IMR-90 (cell line): ENCODE results near the gene OVOL1. TPM values are rescaled to one million over a fixed set of nuclear protein-coding genes. Genes with fewer than 3 reads are reported as not detected.

Source experiments
- ATAC-seq: fragments of 200-7000 bp; cut with Tn5 transposase; 2 replicates; pipeline ENCODE4 v1.9.1; 2020; ENCODE audit warnings: low read depth, mild to moderate bottlenecking, moderate library complexity
- BruUV-seq: library from RNA; stranded (reverse); fragments of 400-500 nt; replicated peaks from 2 replicates; lab custom pipeline; 2021; lab: Mats Ljungman, UMichigan
- CTCF ChIA-PET: fragments of 300-600 bp; formaldehyde crosslinking; extraction: SDS; loops from one replicate; lab custom pipeline; 2021; ENCODE audit warnings: antibody characterized with exemption; lab: Yijun Ruan, JAX
- POLR2A ChIA-PET: fragments of 300-600 bp; sonication (Branson Sonifier 250); formaldehyde crosslinking; loops from one replicate; lab custom pipeline; 2022; ENCODE audit warnings: antibody characterized with exemption; ENCODE audit not compliant: unreplicated experiment; lab: Charles Lee
- DNase-seq: peaks from one replicate; pipeline ENCODE4 v3.0.0; 2013
- H2AFZ ChIP-seq: replicated peaks from 2 replicates; pipeline ENCODE3; 2013; ENCODE audit warnings: low read length, mild to moderate bottlenecking; ENCODE audit not compliant: poor library complexity
- H2AK5ac ChIP-seq: 2 replicates; pipeline ENCODE4 v1.6.1; 2013; ENCODE audit warnings: low read depth, low read length, inconsistent platforms
- H2AK9ac ChIP-seq: replicated peaks from 2 replicates; pipeline ENCODE3; 2013; ENCODE audit warnings: mild to moderate bottlenecking, low read depth, low read length, moderate library complexity; ENCODE audit not compliant: poor library complexity
- H2BK120ac ChIP-seq: 2 replicates; pipeline ENCODE4 v1.6.1; 2013; ENCODE audit warnings: low read depth, low read length, inconsistent platforms
- H2BK15ac ChIP-seq: 3 replicates; pipeline ENCODE4 v1.6.1; 2013; ENCODE audit warnings: low read depth, low read length, inconsistent platforms
- H2BK20ac ChIP-seq: 2 replicates; pipeline ENCODE4 v1.6.1; 2013; ENCODE audit warnings: low read depth, mild to moderate bottlenecking, inconsistent platforms, low read length, moderate library complexity
- H2BK5ac ChIP-seq: 2 replicates; pipeline ENCODE4 v1.6.1; 2013; ENCODE audit warnings: mild to moderate bottlenecking, low read depth, low read length, inconsistent platforms; ENCODE audit not compliant: poor library complexity, severe bottlenecking
- H3K14ac ChIP-seq: replicated peaks from 2 replicates; pipeline ENCODE4 v1.6.1; 2013; ENCODE audit warnings: low read depth, low read length, inconsistent platforms
- H3K18ac ChIP-seq: 2 replicates; pipeline ENCODE4 v1.6.1; 2013; ENCODE audit warnings: low read depth, low read length, control low read depth
- H3K23ac ChIP-seq: 2 replicates; pipeline ENCODE4 v1.6.1; 2013; ENCODE audit warnings: low read depth, low read length, inconsistent platforms
- H3K27ac ChIP-seq: 2 replicates; pipeline ENCODE4 v1.5.1; 2013; ENCODE audit warnings: mild to moderate bottlenecking, control low read depth, low read length; ENCODE audit not compliant: insufficient read depth
- H3K27me3 ChIP-seq: 2 replicates; pipeline ENCODE4 v1.6.1; 2013; ENCODE audit warnings: low read length; ENCODE audit not compliant: control insufficient read depth, insufficient read depth
- H3K36me3 ChIP-seq: 2 replicates; pipeline ENCODE4 v1.6.1; 2013; ENCODE audit warnings: low read length, mixed read lengths; ENCODE audit not compliant: control insufficient read depth, insufficient read depth
- H3K4ac ChIP-seq: 2 replicates; pipeline ENCODE4 v1.6.1; 2013; ENCODE audit warnings: low read depth, low read length, inconsistent platforms
- H3K4me1 ChIP-seq: 2 replicates; pipeline ENCODE4 v1.6.1; 2013; ENCODE audit warnings: low read length, mixed read lengths; ENCODE audit not compliant: control insufficient read depth, insufficient read depth
- H3K4me2 ChIP-seq: 2 replicates; pipeline ENCODE4 v1.6.1; 2013; ENCODE audit warnings: low read depth, mild to moderate bottlenecking, control low read depth, low read length, moderate library complexity
- H3K4me3 ChIP-seq: 2 replicates; pipeline ENCODE4 v1.5.1; 2013; ENCODE audit warnings: low read depth, mild to moderate bottlenecking, control low read depth, low read length, moderate library complexity; ENCODE audit not compliant: insufficient read depth
- H3K56ac ChIP-seq: 2 replicates; pipeline ENCODE4 v1.6.1; 2013; ENCODE audit warnings: low read length, inconsistent platforms; ENCODE audit not compliant: insufficient read depth; ENCODE audit errors: extremely low read depth
- H3K79me1 ChIP-seq, 2 experiments: 2 replicates each; pipeline ENCODE4 v1.6.1; 2013; ENCODE audit warnings: low read length in 2 of 2, inconsistent platforms in 1 of 2, low read depth in 1 of 2
- H3K9ac ChIP-seq: 2 replicates; pipeline ENCODE4 v1.6.1; 2013; ENCODE audit warnings: low read depth, low read length, control low read depth
- H3K9me1 ChIP-seq: 2 replicates; pipeline ENCODE4 v1.6.1; 2013; ENCODE audit warnings: low read length, inconsistent platforms; ENCODE audit not compliant: insufficient read depth
- H3K9me3 ChIP-seq: 2 replicates; pipeline ENCODE4 v1.6.1; 2013; ENCODE audit warnings: low read length; ENCODE audit not compliant: control insufficient read depth, insufficient read depth
- H4K20me1 ChIP-seq: 2 replicates; pipeline ENCODE4 v1.6.1; 2013; ENCODE audit warnings: low read length, inconsistent platforms; ENCODE audit not compliant: insufficient read depth
- H4K5ac ChIP-seq: 2 replicates; pipeline ENCODE4 v1.6.1; 2013; ENCODE audit warnings: mild to moderate bottlenecking, low read depth, low read length, control low read depth
- H4K8ac ChIP-seq, 2 experiments: 2 replicates each; pipeline ENCODE4 v1.6.1; 2013; ENCODE audit warnings: low read depth in 2 of 2, low read length in 2 of 2, control low read depth in 1 of 2, inconsistent platforms in 1 of 2
- H4K91ac ChIP-seq: 2 replicates; pipeline ENCODE4 v1.6.1; 2013; ENCODE audit warnings: low read depth, low read length, inconsistent platforms; ENCODE audit not compliant: insufficient read depth
- BHLHE40 ChIP-seq: fragments of 150-350 bp; IDR thresholded peaks from 2 replicates; pipeline ENCODE4 v1.6.1; 2016; ENCODE audit warnings: mild to moderate bottlenecking, low read depth, low read length
- CEBPB ChIP-seq: IDR thresholded peaks from 2 replicates; pipeline ENCODE4 v1.6.1; 2012; ENCODE audit warnings: low read depth, low read length, improper control_type of control experiment
- CHD1 ChIP-seq: IDR thresholded peaks from 2 replicates; pipeline ENCODE4 v1.6.1; 2012; ENCODE audit warnings: low read depth, low read length, improper control_type of control experiment
- FOS ChIP-seq: fragments of 150-350 bp; IDR thresholded peaks from 2 replicates; pipeline ENCODE4 v1.6.1; 2016; ENCODE audit warnings: low read depth, low read length
- MAFK ChIP-seq: IDR thresholded peaks from 2 replicates; pipeline ENCODE4 v1.6.1; 2012; ENCODE audit warnings: low read depth, low read length, improper control_type of control experiment
- MAZ ChIP-seq: IDR thresholded peaks from 2 replicates; pipeline ENCODE4 v1.6.1; 2012; ENCODE audit warnings: low read depth, mild to moderate bottlenecking, low read length, improper control_type of control experiment, moderate library complexity, borderline replicate concordance
- MXI1 ChIP-seq: IDR thresholded peaks from 2 replicates; pipeline ENCODE4 v1.6.1; 2012; ENCODE audit warnings: low read depth, mild to moderate bottlenecking, low read length, moderate library complexity, borderline replicate concordance
- NFE2L2 ChIP-seq: fragments of 150-350 bp; IDR thresholded peaks from 2 replicates; pipeline ENCODE4 v1.6.1; 2016; ENCODE audit warnings: low read depth, mild to moderate bottlenecking, low read length
- POLR2A ChIP-seq: IDR thresholded peaks from 2 replicates; pipeline ENCODE4 v1.6.1; 2012; ENCODE audit warnings: mild to moderate bottlenecking, low read depth, low read length
- RCOR1 ChIP-seq: IDR thresholded peaks from 2 replicates; pipeline ENCODE4 v1.6.1; 2012; ENCODE audit warnings: mild to moderate bottlenecking, low read length, improper control_type of control experiment; ENCODE audit not compliant: insufficient replicate concordance
- RFX5 ChIP-seq: IDR thresholded peaks from 2 replicates; pipeline ENCODE4 v1.8.0; 2012; ENCODE audit warnings: low read depth, mild to moderate bottlenecking, low read length, moderate library complexity
- SMC3 ChIP-seq: fragments of 150-350 bp; IDR thresholded peaks from 2 replicates; pipeline ENCODE4 v1.6.1; 2016; ENCODE audit warnings: low read depth, mild to moderate bottlenecking, antibody characterized with exemption, low read length, moderate library complexity
- USF2 ChIP-seq: fragments of 150-350 bp; IDR thresholded peaks from 2 replicates; pipeline ENCODE4 v1.6.1; 2017; ENCODE audit warnings: mild to moderate bottlenecking, antibody characterized with exemption, low read length, low read depth
- WGBS, 2 experiments: methylation state at CpG; one replicate each; pipeline versions ENCODE4 v1.1.5 to v1.1.7; 2013; ENCODE audit warnings: missing lambda C conversion rate in 2 of 2; ENCODE audit not compliant: insufficient read length in 1 of 2; ENCODE audit errors: extremely low coverage in 2 of 2; 5-methylcytosine and 5-hydroxymethylcytosine counted together
- dilution Hi-C: fragments of 300-500 bp; cut with HindIII; formaldehyde crosslinking; loops from one replicate; pipeline ENCODE4 v1.14.3; 2018; ENCODE audit warnings: low sequenced_read_pairs; ENCODE audit not compliant: unreplicated experiment
- in situ Hi-C: fragments of 300-500 bp; cut with MboI; formaldehyde crosslinking; loops from 3 replicates; pipeline ENCODE4 v1.14.3; 2019; ENCODE audit warnings: low sequenced_read_pairs, inconsistent platforms, mixed read lengths
- intact Hi-C: fragments of 100-400 bp; cut with micrococcal nuclease; formaldehyde crosslinking; loops from 2 replicates; pipeline ENCODE4 v1.10.0; 2022
- polyA plus RNA-seq, 3 experiments: library from polyadenylated mRNA; depleted of rRNA; stranded (reverse); fragments of >200 nt; gene quantifications; 2 replicates each; pipeline ENCODE4 v1.2.3, GENCODE V29; 2012; ENCODE audit warnings: low replicate concordance in 1 of 3
- total RNA-seq: library from RNA; depleted of rRNA; stranded (reverse); fragments of >200 nt; gene quantifications from 2 replicates; pipeline ENCODE4 v1.2.3, GENCODE V29; 2012
- TF ChIP-seq, protein P1 (sequence below): conservative IDR thresholded peaks from 2 replicates; pipeline ENCODE4 v1.5.1; 2012; ENCODE audit warnings: mild to moderate bottlenecking, low read depth, low read length, improper control_type of control experiment
- TF ChIP-seq, protein P2 (sequence below): fragments of 150-350 bp; IDR thresholded peaks from 2 replicates; pipeline ENCODE4 v1.6.1; 2016; ENCODE audit warnings: low read depth, mild to moderate bottlenecking, low read length, moderate library complexity, borderline replicate concordance

Gene OVOL1
- total and polyA plus RNA-seq, 2 of the 4 experiments (the other 2 are of a cell fraction), result not detected

GRCh38 chr11:65776710-65777141 is 10.1 kb upstream of the OVOL1 start:
- H4K8ac ChIP-seq, result no peak overlapping the region
- TF ChIP-seq POLR2A (no peak), RCOR1 (no peak), FOS (no peak), CHD1 (no peak), CEBPB (no peak), MAZ (no peak), BHLHE40 (no peak), MAFK (no peak), USF2 (no peak), NFE2L2 (no peak), SMC3 (no peak), RFX5 (no peak), MXI1 (no peak)
- TF ChIP-seq, protein P1, sequence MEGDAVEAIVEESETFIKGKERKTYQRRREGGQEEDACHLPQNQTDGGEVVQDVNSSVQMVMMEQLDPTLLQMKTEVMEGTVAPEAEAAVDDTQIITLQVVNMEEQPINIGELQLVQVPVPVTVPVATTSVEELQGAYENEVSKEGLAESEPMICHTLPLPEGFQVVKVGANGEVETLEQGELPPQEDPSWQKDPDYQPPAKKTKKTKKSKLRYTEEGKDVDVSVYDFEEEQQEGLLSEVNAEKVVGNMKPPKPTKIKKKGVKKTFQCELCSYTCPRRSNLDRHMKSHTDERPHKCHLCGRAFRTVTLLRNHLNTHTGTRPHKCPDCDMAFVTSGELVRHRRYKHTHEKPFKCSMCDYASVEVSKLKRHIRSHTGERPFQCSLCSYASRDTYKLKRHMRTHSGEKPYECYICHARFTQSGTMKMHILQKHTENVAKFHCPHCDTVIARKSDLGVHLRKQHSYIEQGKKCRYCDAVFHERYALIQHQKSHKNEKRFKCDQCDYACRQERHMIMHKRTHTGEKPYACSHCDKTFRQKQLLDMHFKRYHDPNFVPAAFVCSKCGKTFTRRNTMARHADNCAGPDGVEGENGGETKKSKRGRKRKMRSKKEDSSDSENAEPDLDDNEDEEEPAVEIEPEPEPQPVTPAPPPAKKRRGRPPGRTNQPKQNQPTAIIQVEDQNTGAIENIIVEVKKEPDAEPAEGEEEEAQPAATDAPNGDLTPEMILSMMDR, result no peak
- TF ChIP-seq, protein P2, sequence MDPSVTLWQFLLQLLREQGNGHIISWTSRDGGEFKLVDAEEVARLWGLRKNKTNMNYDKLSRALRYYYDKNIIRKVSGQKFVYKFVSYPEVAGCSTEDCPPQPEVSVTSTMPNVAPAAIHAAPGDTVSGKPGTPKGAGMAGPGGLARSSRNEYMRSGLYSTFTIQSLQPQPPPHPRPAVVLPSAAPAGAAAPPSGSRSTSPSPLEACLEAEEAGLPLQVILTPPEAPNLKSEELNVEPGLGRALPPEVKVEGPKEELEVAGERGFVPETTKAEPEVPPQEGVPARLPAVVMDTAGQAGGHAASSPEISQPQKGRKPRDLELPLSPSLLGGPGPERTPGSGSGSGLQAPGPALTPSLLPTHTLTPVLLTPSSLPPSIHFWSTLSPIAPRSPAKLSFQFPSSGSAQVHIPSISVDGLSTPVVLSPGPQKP, result no peak
- H3K4me2 ChIP-seq, result no peak overlapping the region
- no peak overlapping the region for H4K91ac ChIP-seq
- POLR2A ChIA-PET, result interaction anchor here (0.6 kb wide), 1 partner anchor 10 kb away, joined by 10 read pairs; no protein-coding TSS in a partner anchor
- ATAC-seq, result no peak
- dilution Hi-C loops (no loop called here), intact Hi-C loops (no loop called here), in situ Hi-C loops (no loop called here)
- H3K14ac ChIP-seq, result no peak overlapping the region
- no peak overlapping the region for H2BK120ac ChIP-seq
- no peak overlapping the region for H2BK20ac ChIP-seq
- H4K20me1 ChIP-seq, result peaks cover 32% of the 10 kb centered on the region
- H3K9ac ChIP-seq, result no peak overlapping the region
- BruUV-seq, result no TSS peak
- H2BK5ac ChIP-seq, result no peak overlapping the region
- no peak overlapping the region for H2BK15ac ChIP-seq
- H3K9me1 ChIP-seq, result peaks cover 10% of the 10 kb centered on the region
- H3K23ac ChIP-seq, result no peak overlapping the region
- peaks cover 2% of the 10 kb centered on the region; the same call in 1 of the 2 replicates for H3K27me3 ChIP-seq
- H2AFZ ChIP-seq, result no peak overlapping the region
- H3K4me3 ChIP-seq, result no peak overlapping the region
- H3K79me1 ChIP-seq, result peaks cover 33 to 66% of the 10 kb centered on the region in 2 experiments
- H3K36me3 ChIP-seq, result peaks cover 21% of the 10 kb centered on the region; the same call in 1 of the 2 replicates
- H3K56ac ChIP-seq, result no peak overlapping the region
- H3K4ac ChIP-seq, result no peak overlapping the region
- H2AK5ac ChIP-seq, result no peak overlapping the region
- H3K27ac ChIP-seq, result no peak overlapping the region
- H3K9me3 ChIP-seq, result no peaks in the 10 kb centered on the region
- H3K4me1 ChIP-seq, result peaks cover 3% of the 10 kb centered on the region; the same call in 1 of the 2 replicates
- H4K5ac ChIP-seq, result no peak overlapping the region
- WGBS, 2 experiments, result 90% methylated on average over 5 of the region's 8 CpGs; no CpG with 5 or more reads in 1 of the 2 experiments
- no peak overlapping the region for H2AK9ac ChIP-seq
- DNase-seq, result no peak
- CTCF ChIA-PET, result no interaction called here
- no peak overlapping the region for H3K18ac ChIP-seq
